ENCODE results near the gene ABCA6.
"Not testable (repeated sequence)": the region's sequence is repeated elsewhere in the genome, so short reads cannot be mapped to it uniquely, and the experiment has no call there.

ABCA6 gene

GRCh38 chr17:69130627-69131296 lies 10.9 kb downstream of the ABCA6 start:
- no peak for DNase-seq

GRCh38 chr17:69123626-69124025 lies 18.1 kb downstream of the ABCA6 start:
- no peak for DNase-seq

GRCh38 chr17:69122065-69122464 lies 19.6 kb downstream of the ABCA6 start:
- DNase-seq: no peak

- no peak for DNase-seq
Observed at GRCh38 chr17:69117855-69118784, 23.6 kb downstream of the ABCA6 start.

- DNase-seq: no peak
Observed at GRCh38 chr17:69111794-69112193, 29.9 kb downstream of the ABCA6 start.

- no peak for DNase-seq
Observed at GRCh38 chr17:69105907-69106730, 35.6 kb downstream of the ABCA6 start.

GRCh38 chr17:69103557-69104233 lies 38.0 kb downstream of the ABCA6 start:
- DNase-seq: no peak

GRCh38 chr17:69098625-69099024 lies 43.1 kb downstream of the ABCA6 start:
- no peak for DNase-seq

- DNase-seq: no peak
Observed at GRCh38 chr17:69096541-69096940, 45.2 kb downstream of the ABCA6 start.

GRCh38 chr17:69093995-69094394 lies 47.7 kb downstream of the ABCA6 start:
- no peak for DNase-seq

- DNase-seq: no peak
Observed at GRCh38 chr17:69093279-69093789, 48.4 kb downstream of the ABCA6 start.

GRCh38 chr17:69090365-69090764 lies 51.3 kb downstream of the ABCA6 start:
- DNase-seq: no peak

GRCh38 chr17:69088643-69089200 lies 53.0 kb downstream of the ABCA6 start:
- DNase-seq: no peak

GRCh38 chr17:69086641-69087040 lies 55.1 kb downstream of the ABCA6 start:
- DNase-seq: no peak

GRCh38 chr17:69084911-69085310 lies 56.8 kb downstream of the ABCA6 start:
- DNase-seq: no peak

GRCh38 chr17:69082696-69083095 lies 59.0 kb downstream of the ABCA6 start:
- DNase-seq: no peak

- DNase-seq: no peak
Observed at GRCh38 chr17:69078864-69079263, 62.8 kb downstream of the ABCA6 start.

- DNase-seq: no peak
Observed at GRCh38 chr17:69075823-69076222, 65.9 kb downstream of the ABCA6 start.

GRCh38 chr17:69073392-69073791 lies 68.3 kb downstream of the ABCA6 start:
- DNase-seq: not testable (repeated sequence)

- DNase-seq: not testable (repeated sequence)
Observed at GRCh38 chr17:69072803-69073256, 68.9 kb downstream of the ABCA6 start.

GRCh38 chr17:69071233-69071586 lies 70.5 kb downstream of the ABCA6 start:
- not testable (repeated sequence) for DNase-seq
